ENCODE measurements around the gene PET100. TPM values are rescaled to one million over a fixed set of nuclear protein-coding genes. Genes with fewer than 3 reads are reported as not detected.

PET100 gene
- polyA plus RNA-seq, 1 donor (not counting 4 experiments of a cell fraction or from before 2014, with no cell fraction given): 85.8 TPM

DNA sequence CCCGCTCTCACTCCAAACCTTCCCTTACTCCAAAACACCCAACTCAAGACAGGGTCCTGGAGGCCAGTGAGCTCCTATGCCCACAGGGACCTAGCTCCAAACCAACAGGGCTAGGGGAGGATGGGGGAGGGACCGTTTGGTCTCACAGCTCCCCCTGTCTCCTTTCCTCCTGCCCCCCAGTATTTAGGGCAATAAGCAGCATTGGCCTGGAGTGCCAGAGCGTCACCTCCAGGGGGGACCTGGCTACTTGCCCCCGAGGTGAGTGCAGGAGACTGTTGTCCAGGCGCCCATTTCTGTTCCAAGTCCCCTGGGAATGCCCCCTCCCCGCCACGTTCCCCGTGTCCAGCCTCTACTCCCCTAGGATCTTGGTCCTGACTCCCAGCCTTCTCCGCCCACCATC, 40.0 kb downstream of the PET100 start:
- TF ChIP-seq EZH2 (IDR thresholded peaks at IDR 0.05; ENCODE audit: low read length) (no peak), CTCF (optimal IDR thresholded peaks at IDR 0.05 in 1 of 3, IDR thresholded peaks at IDR 0.05 in 1 of 3, conservative IDR thresholded peaks at IDR 0.05 in 1 of 3; ENCODE audit: extremely low read depth in 1 of 3, insufficient read depth in 2 of 3, low read length in 3 of 3) (no peak)
- no peaks in the 10 kb centered on the region for H4K20me1 ChIP-seq (ENCODE audit: control insufficient read depth, extremely low read depth, insufficient read depth, low read length)
- H3K79me2 ChIP-seq (ENCODE audit: control insufficient read depth, insufficient read depth, low read length): no peaks in the 10 kb centered on the region
- H3K27ac ChIP-seq (ENCODE audit: control insufficient read depth, insufficient read depth, low read length): no peak overlapping the region
- dilution Hi-C loops (cut with MboI; ENCODE audit: extremely low pct_ligation_motif_present, low sequenced_read_pairs): no loop called here
- no peak overlapping the region for H3K4me2 ChIP-seq (ENCODE audit: control insufficient read depth, extremely low read depth, insufficient read depth, low read depth, low read length)
- H2AFZ ChIP-seq (ENCODE audit: control insufficient read depth, low read length): no peak overlapping the region
- no peaks in the 10 kb centered on the region for H3K4me1 ChIP-seq (ENCODE audit: control insufficient read depth, extremely low read depth, insufficient read depth, low read length)
- H3K9me3 ChIP-seq (ENCODE audit: control insufficient read depth, low read depth, low read length): no peaks in the 10 kb centered on the region
- DNase-seq (ENCODE audit: low read depth, low spot score): no peak
- no peaks in the 10 kb centered on the region for H3K9me1 ChIP-seq (ENCODE audit: control insufficient read depth, extremely low read depth, insufficient read depth, low read length)
- no peaks in the 10 kb centered on the region for H3K36me3 ChIP-seq (ENCODE audit: control insufficient read depth in 2 of 2, extremely low read depth in 1 of 2, insufficient read depth in 2 of 2, low read length in 2 of 2)
- no peak for FAIRE-seq
- H3K27me3 ChIP-seq (ENCODE audit: control insufficient read depth, extremely low read depth, insufficient read depth, low read length): peaks cover 23% of the 10 kb centered on the region
- no peak overlapping the region for H3K4me3 ChIP-seq (ENCODE audit: control insufficient read depth in 2 of 3, extremely low read depth in 1 of 3, insufficient read depth in 2 of 3, low read depth in 1 of 3, low read length in 3 of 3)
- H3K9ac ChIP-seq (ENCODE audit: control insufficient read depth, extremely low read depth, insufficient read depth, low read length): no peak overlapping the region

GRCh38 chr19:7670150-7670783, 40.7 kb downstream of the PET100 start:
- no peak overlapping the region for H3K27ac ChIP-seq (ENCODE audit: control insufficient read depth, insufficient read depth, low read length)
- H3K4me1 ChIP-seq (ENCODE audit: control insufficient read depth, extremely low read depth, insufficient read depth, low read length): no peaks in the 10 kb centered on the region
- peaks cover 23% of the 10 kb centered on the region for H3K27me3 ChIP-seq (ENCODE audit: control insufficient read depth, extremely low read depth, insufficient read depth, low read length)
- no peak overlapping the region for H3K9ac ChIP-seq (ENCODE audit: control insufficient read depth, extremely low read depth, insufficient read depth, low read length)
- dilution Hi-C loops (cut with MboI; ENCODE audit: extremely low pct_ligation_motif_present, low sequenced_read_pairs): no loop called here
- FAIRE-seq (no peak), DNase-seq (ENCODE audit: low read depth, low spot score) (no peak)
- no peaks in the 10 kb centered on the region for H3K36me3 ChIP-seq (ENCODE audit: control insufficient read depth in 2 of 2, extremely low read depth in 1 of 2, insufficient read depth in 2 of 2, low read length in 2 of 2)
- TF ChIP-seq EZH2 (IDR thresholded peaks at IDR 0.05; ENCODE audit: low read length) (no peak), CTCF (optimal IDR thresholded peaks at IDR 0.05 in 1 of 3, IDR thresholded peaks at IDR 0.05 in 1 of 3, conservative IDR thresholded peaks at IDR 0.05 in 1 of 3; ENCODE audit: extremely low read depth in 1 of 3, insufficient read depth in 2 of 3, low read length in 3 of 3) (no peak)
- H3K9me1 ChIP-seq (ENCODE audit: control insufficient read depth, extremely low read depth, insufficient read depth, low read length): no peaks in the 10 kb centered on the region
- no peaks in the 10 kb centered on the region for H3K79me2 ChIP-seq (ENCODE audit: control insufficient read depth, insufficient read depth, low read length)
- H4K20me1 ChIP-seq (ENCODE audit: control insufficient read depth, extremely low read depth, insufficient read depth, low read length): no peaks in the 10 kb centered on the region
- H3K4me3 ChIP-seq (ENCODE audit: control insufficient read depth in 2 of 3, extremely low read depth in 1 of 3, insufficient read depth in 2 of 3, low read depth in 1 of 3, low read length in 3 of 3): no peak overlapping the region
- no peaks in the 10 kb centered on the region for H3K9me3 ChIP-seq (ENCODE audit: control insufficient read depth, low read depth, low read length)
- H2AFZ ChIP-seq (ENCODE audit: control insufficient read depth, low read length): no peak overlapping the region
- H3K4me2 ChIP-seq (ENCODE audit: control insufficient read depth, extremely low read depth, insufficient read depth, low read depth, low read length): no peak overlapping the region
